NCI-H1105 treated with DMSO at 0.1 percent for 48 hours (cell line): ENCODE measurements around the gene CALR.
A peak's percentile ranks its signal among the peaks of the same experiment; 100 is the strongest.
"Not testable (repeated sequence)": the region's sequence is repeated elsewhere in the genome, so short reads cannot be mapped to it uniquely, and the experiment has no call there.

Experiments
- DNase-seq: peaks from one replicate; lab custom pipeline; 2025; lab: John Stamatoyannopoulos, UW

Gene CALR

DNA sequence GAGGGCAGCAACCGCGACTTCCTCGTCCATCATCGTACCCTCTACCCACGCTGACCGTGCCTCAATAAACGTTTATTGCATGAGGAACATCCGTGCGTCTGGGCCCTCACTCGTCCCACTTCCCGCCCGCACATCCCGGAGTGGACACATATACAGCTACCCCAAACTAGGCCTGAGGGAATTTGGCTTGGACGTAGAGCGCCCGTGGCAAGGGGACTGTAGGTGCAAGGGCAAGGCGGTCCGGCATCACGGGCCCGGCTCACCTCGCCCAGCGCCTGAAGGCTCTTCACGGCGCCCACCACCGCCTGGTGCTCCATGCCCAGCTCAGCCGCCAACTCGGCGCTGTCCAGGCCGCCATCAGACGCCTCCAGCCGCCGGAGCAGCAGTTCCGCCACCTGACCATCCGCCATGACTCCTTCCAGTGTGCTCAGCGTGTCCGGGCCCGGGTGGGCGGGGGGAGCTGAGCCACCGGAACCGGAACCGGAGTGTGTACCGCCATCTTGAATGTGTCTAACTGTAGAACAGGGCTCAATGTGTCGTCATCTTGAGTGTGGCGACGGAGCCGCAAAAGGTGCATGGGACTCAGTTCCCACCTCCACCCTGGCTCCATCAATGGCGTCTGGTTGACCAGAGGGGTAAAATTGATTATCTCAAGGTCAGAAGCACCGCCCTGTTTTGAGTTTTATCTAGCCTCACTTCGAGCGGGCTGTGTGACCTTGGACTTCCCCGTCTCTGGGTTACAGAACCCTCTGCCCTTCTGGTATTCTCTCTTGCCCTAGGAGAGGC, 4.9 kb upstream of the CALR start, which contains the start of gene FARSA:
TSS of gene FARSA (minus strand) at position 425 of the 786 bp plus-strand sequence. CDS start at position 410, 15 bp downstream.
- DNase-seq: peak; percentile 87

- DNase-seq: no peak
Observed at GRCh38 chr19:12935071-12935470, 3.3 kb upstream of the CALR start.

GRCh38 chr19:12936582-12936981, 1.8 kb upstream of the CALR start:
- no peak for DNase-seq

DNA sequence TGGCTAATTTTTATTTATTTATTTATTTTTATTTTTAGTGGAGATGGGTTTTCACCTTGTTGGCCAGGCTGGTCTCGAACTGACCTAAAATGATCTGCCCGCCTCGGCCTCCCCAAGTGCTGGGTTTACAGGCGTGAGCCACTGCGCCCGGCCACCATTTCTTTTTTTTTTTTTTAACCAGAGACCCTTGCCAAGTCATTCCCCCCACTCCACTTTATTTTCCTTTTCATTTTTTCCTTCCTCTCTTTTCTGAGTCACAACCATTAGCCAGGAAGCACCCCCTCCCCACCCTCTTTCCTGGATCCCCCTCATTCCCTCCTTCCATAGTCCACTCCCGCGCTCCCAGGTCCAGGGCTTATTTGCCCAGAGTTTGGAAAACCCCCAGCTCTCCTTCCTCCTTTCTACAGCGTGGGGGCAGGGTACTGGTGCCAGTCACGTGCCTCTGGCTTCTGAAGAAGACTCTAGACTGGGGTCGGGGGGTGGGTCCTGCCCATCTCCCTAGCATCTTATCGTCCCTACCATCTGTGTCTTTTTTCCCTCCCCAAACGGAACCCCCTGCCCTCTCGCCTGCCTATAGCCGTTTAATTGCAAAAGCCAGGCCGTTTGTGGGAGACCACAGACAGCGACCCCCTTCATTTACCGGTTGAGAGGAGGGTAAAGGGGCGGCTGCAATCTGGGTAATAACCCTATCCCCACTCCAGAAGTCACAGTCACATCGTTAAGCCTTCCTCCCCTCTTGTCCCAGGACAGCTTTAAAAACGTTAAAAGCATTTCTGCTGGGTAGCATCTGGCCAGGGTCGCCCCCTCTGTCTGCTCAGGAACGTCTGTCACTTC, 1.1 kb upstream of the CALR start:
- no peak for DNase-seq

DNA sequence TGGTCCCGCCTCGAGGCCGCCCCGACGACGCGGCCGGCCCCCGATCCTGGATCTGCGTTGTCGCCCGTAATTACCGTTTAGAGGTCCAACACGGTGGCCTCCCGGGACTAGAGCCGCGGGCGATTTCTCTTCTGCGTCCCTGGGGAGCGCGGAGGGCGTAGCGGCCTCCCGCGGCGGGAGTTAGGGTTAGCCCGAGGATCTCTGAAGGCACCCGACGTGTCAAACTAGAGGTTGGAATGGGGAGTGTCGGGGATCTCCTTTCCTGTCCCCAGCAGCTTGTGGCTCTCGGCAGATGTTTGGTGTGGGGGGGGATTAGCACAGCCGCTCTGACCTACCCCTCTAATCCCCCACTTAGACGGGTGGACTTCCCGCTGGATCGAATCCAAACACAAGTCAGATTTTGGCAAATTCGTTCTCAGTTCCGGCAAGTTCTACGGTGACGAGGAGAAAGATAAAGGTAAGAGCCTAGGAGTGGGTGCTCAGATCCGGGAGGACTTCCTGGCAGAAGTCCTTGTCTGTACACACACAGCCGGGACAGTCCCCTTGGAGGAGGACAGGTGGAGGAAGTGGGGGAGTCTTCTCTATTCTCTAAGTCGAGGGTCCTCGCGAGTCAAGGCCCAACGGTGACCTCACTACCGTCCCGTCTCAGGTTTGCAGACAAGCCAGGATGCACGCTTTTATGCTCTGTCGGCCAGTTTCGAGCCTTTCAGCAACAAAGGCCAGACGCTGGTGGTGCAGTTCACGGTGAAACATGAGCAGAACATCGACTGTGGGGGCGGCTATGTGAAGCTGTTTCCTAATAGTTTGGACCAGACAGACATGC, 581 bp downstream of the CALR start:
- no peak for DNase-seq

DNA sequence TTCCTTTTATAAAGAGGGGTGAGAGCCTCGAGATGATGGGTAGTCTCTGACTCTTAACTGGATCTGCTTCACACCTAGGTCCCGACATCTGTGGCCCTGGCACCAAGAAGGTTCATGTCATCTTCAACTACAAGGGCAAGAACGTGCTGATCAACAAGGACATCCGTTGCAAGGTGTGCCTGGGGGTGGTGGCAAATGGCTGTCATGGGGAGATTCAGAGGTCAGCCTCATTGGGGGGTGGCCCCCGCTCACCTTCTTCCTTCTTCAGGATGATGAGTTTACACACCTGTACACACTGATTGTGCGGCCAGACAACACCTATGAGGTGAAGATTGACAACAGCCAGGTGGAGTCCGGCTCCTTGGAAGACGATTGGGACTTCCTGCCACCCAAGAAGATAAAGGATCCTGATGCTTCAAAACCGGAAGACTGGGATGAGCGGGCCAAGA, 1.6 kb downstream of the CALR start:
- DNase-seq: no peak

DNA sequence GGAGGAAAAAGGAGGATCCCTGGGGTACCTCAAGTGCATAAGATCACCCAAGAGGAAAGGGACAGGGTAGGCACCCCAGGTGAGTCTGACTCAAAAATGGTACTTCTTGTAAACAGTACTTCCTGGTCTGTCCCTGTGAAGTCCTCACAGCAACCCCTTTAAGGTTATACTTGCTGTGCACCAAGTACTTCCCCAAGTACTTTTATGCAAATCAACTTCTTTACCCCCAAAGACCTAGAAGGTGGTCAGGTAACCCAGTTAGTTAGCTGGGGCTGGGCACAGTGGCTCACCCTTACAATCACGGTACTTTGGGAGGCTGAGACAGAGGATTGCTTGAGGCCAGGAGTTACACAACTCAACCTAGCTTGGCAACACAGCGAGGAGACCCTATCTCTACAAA, 2.5 kb downstream of the CALR start:
- DNase-seq: no peak

DNA sequence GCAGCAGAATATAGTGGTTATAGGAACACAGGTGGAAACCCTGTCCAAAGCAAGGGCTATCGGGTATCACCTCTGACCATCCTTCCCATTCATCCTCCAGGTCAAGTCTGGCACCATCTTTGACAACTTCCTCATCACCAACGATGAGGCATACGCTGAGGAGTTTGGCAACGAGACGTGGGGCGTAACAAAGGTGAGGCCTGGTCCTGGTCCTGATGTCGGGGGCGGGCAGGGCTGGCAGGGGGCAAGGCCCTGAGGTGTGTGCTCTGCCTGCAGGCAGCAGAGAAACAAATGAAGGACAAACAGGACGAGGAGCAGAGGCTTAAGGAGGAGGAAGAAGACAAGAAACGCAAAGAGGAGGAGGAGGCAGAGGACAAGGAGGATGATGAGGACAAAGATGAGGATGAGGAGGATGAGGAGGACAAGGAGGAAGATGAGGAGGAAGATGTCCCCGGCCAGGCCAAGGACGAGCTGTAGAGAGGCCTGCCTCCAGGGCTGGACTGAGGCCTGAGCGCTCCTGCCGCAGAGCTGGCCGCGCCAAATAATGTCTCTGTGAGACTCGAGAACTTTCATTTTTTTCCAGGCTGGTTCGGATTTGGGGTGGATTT, 5.1 kb downstream of the CALR start:
- no peak for DNase-seq

DNA sequence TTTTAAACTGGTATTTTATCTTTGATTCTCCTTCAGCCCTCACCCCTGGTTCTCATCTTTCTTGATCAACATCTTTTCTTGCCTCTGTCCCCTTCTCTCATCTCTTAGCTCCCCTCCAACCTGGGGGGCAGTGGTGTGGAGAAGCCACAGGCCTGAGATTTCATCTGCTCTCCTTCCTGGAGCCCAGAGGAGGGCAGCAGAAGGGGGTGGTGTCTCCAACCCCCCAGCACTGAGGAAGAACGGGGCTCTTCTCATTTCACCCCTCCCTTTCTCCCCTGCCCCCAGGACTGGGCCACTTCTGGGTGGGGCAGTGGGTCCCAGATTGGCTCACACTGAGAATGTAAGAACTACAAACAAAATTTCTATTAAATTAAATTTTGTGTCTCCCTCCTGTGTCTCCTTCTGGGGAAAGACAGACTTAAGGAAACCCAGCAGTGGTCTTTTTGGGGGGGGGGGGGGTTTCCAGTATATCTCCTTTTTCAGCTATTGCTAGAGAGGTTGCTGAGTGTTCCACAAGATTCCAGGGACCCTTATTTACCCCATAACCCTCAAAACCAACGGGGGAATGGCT, 5.8 kb downstream of the CALR start:
- no peak for DNase-seq

- DNase-seq: peak; percentile 95
Observed at GRCh38 chr19:12945479-12946091, 7.2 kb downstream of the CALR start, which contains the start of gene RAD23A. RAD23A (plus strand) TSS chr19:12945862; CDS start chr19:12945949, 87 bp downstream.

DNA sequence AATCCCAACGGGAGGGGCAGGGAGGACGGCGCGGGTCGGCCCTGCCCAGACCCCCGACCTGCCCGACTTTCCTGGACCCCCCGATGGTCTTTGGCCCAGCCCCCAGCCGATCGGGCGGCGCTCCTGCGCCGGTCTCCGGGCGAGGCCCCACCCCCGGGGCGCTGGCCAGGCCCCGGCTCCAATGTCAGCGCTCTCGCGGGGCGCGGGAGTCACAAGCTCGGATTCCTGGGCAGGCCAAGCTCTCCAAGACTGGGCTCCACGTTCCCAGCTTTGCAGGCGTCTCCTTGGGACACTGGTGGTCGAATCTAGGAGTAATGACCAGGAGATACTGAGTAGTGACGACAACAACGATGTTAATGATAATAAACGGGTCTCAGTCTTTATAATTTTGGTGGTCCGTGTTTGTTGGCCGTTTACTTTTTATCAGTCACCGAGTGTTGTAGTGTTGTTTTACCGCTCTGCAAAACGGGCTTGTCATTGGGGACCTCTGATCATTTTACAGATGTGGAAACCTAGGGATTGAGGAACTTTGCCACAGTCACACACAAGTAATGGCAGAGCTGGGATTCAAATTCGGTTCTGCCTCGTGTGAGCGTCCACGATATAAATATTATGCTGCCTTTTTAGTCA, 7.8 kb downstream of the CALR start:
- DNase-seq: peak; percentile 23

DNA sequence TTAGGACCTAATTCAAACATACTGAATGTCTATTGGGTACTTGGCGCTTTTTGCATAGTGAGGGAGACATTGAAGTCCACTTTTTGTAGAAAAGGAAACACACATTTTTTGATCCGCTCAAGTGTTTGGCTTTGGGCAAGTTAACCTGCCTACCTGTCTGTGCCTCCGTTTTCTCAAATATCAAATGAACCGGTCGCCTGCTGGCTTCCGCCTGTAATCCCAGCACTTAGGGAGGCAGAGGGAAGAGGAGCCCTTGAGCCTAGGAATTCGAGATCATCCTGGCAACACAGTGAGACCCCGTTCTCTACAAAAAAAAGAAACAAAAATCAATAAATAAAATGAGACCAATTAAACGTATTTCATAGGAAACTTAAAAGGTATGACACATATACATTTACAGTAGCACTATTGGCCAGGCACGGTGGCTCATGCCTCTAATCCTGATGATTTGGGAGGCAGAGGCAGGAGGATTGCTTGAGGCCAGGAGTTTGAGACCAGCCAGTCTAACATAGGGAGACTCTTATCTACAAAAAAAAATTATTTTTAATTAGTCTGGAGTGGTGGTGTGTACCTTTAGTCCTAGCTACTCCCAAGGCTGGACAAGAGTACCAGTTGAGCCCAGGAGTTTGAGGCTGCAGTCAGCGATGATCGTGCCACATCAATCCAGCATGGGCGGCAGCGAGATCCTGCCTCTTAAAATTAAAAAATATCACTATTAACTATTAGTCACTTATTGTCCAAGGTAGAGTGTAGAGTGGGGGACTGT, 8.5 kb downstream of the CALR start:
- DNase-seq: no peak

DNA sequence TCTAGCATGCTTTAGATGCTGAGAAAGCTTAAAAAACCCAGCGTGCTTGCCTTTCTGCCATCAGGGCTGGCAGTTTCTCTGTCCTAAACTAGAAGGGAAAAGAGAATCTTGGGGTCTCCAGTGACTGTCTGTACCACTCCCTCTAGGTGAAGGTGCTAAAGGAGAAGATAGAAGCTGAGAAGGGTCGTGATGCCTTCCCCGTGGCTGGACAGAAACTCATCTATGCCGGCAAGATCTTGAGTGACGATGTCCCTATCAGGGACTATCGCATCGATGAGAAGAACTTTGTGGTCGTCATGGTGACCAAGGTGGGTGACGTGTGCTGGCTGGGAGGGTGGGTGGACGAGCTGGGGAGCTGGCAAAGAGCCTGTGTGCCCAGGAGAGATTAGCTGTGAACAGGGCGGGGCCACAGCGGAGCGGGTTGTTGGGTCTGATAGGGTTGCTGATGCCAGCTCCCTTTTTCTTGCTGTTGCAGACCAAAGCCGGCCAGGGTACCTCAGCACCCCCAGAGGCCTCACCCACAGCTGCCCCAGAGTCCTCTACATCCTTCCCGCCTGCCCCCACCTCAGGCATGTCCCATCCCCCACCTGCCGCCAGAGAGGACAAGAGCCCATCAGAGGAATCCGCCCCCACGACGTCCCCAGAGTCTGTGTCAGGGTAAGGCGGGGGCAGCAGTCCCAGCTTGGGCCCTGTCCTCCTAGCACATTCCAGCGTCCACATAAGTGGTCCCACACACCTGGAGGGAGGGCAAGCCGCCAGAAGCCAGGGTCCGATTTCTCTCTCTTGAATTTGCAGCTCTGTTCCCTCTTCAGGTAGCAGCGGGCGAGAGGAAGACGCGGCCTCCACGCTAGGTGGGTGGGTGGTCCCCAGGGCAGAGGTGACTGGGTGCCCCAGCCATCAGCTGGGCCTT, 9.5 kb downstream of the CALR start:
- no peak for DNase-seq

DNA sequence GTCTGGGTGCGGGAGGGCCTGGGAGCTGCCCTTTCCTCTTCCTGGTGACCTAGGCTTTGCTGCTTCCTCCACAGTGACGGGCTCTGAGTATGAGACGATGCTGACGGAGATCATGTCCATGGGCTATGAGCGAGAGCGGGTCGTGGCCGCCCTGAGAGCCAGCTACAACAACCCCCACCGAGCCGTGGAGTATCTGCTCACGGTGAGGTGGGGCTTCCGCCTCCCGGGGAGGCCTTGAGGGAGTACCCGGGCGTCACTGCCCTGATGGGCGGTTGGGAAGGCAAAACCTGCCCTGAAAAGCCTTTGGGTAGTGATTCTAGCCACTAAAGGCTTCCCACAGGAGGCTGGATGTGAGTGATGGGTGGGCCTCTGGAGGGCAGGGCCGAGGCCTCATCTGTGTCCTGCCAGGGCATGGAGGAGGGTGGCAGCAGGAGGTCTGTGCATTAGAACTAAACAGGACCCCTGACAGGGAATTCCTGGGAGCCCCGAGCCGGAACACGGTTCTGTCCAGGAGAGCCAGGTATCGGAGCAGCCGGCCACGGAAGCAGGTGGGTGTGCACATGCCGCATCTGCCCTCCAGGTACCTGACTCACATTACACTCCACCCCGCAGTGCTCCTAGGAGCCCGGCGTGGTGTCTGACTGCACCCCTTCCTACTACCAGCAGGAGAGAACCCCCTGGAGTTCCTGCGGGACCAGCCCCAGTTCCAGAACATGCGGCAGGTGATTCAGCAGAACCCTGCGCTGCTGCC, 10.4 kb downstream of the CALR start:
- DNase-seq: no peak

GRCh38 chr19:12949363-12950283, 11.2 kb downstream of the CALR start:
- no peak for DNase-seq

DNA sequence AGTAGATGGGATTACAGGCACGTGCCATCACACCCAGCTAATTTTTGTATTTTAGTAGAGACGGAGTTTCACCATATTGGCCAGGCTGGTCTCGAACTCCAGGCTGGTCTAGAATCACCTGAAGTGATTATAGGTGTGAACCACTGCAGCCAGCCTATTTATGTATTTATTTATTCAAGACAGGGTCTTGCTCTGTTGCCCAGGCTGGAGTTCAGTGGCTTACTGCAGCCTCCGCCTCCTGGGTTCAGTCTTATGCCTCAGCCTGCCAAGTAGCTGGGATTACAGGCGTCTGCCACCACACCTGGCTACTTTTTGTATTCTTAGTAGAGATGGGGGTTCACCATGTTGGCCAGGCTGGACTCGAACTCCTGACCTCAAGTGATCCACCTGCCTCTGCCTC, 13.6 kb downstream of the CALR start:
- DNase-seq: not testable (repeated sequence)
